Liver (tissue), 9 donors: ENCODE results near the gene ILDR2. TPM values are rescaled to one million over a fixed set of nuclear protein-coding genes. Genes with fewer than 3 reads are reported as not detected.

ENCODE experiments used
- DNase-seq: peaks from one replicate; pipeline ENCODE4 v3.0.0-alpha.2; 2017; ENCODE audit warnings: low spot score
- H3K27ac ChIP-seq, 2 donors: one replicate each; pipeline ENCODE4 v1.7.0; 2013; ENCODE audit warnings: inconsistent platforms in 2 of 2, low read length in 2 of 2, control low read depth in 1 of 2, low read depth in 1 of 2, mild to moderate bottlenecking in 1 of 2
- H3K27me3 ChIP-seq, 4 donors: one replicate each; pipeline versions ENCODE4 v1.6.1 to v1.7.0; 2013; ENCODE audit warnings: low read length in 3 of 4, inconsistent platforms in 1 of 4, mild to moderate bottlenecking in 1 of 4, moderate library complexity in 1 of 4; ENCODE audit not compliant: control insufficient read depth in 4 of 4, insufficient read depth in 4 of 4
- H3K36me3 ChIP-seq, 4 donors: one replicate each; pipeline versions ENCODE4 v1.6.1 to v1.7.0; 2013; ENCODE audit warnings: low read length in 3 of 4, mild to moderate bottlenecking in 3 of 4, low read depth in 1 of 4, moderate library complexity in 1 of 4; ENCODE audit not compliant: control insufficient read depth in 4 of 4, insufficient read depth in 3 of 4
- H3K4me1 ChIP-seq, 4 donors: one replicate each; pipeline versions ENCODE4 v1.6.1 to v1.7.0; 2013; ENCODE audit warnings: low read length in 3 of 4, mild to moderate bottlenecking in 3 of 4, moderate library complexity in 1 of 4; ENCODE audit not compliant: control insufficient read depth in 4 of 4, insufficient read depth in 4 of 4
- H3K4me3 ChIP-seq, 3 donors: one replicate each; pipeline versions ENCODE4 v1.6.1 to v1.7.0; 2013; ENCODE audit warnings: low read length in 3 of 3, control low read depth in 1 of 3, low read depth in 1 of 3, mild to moderate bottlenecking in 1 of 3
- H3K9ac ChIP-seq, 2 donors: one replicate each; pipeline ENCODE4 v1.7.0; 2013; ENCODE audit warnings: low read length in 2 of 2, mild to moderate bottlenecking in 2 of 2, moderate library complexity in 2 of 2, control low read depth in 1 of 2, low read depth in 1 of 2
- H3K9me3 ChIP-seq, 4 donors: one replicate each; pipeline versions ENCODE4 v1.6.1 to v1.7.0; 2013; ENCODE audit warnings: low read length in 3 of 4; ENCODE audit not compliant: control insufficient read depth in 4 of 4
- ATF3 ChIP-seq: IDR thresholded peaks from 2 replicates; pipeline ENCODE4 v1.6.1; 2016; ENCODE audit warnings: antibody characterized with exemption
- EGR1 ChIP-seq, 2 donors: IDR thresholded peaks; 2 replicates each; pipeline ENCODE4 v1.6.1; 2016 to 2018; ENCODE audit warnings: antibody characterized with exemption in 2 of 2, low read depth in 2 of 2
- GABPA ChIP-seq, 2 donors: IDR thresholded peaks in 1 of 2; conservative IDR thresholded peaks in 1 of 2; 2 replicates each; pipeline ENCODE4 v1.6.1; 2016; ENCODE audit warnings: antibody characterized with exemption in 2 of 2, mild to moderate bottlenecking in 1 of 2, moderate library complexity in 1 of 2
- HNF4A ChIP-seq, 2 donors: conservative IDR thresholded peaks; 2 replicates each; pipeline ENCODE4 v1.6.1; 2016; ENCODE audit warnings: antibody characterized with exemption in 2 of 2, mild to moderate bottlenecking in 2 of 2
- HNF4G ChIP-seq: IDR thresholded peaks from 2 replicates; pipeline ENCODE4 v1.6.1; 2016; ENCODE audit warnings: antibody characterized with exemption
- JUND ChIP-seq, 2 donors: IDR thresholded peaks; 2 replicates each; pipeline ENCODE4 v1.6.1; 2016; ENCODE audit warnings: antibody characterized with exemption in 2 of 2
- NR2F2 ChIP-seq: IDR thresholded peaks from 2 replicates; pipeline ENCODE4 v1.6.1; 2016; ENCODE audit warnings: antibody characterized with exemption
- RAD21 ChIP-seq, 2 donors: IDR thresholded peaks; 2 replicates each; pipeline ENCODE4 v1.6.1; 2016; ENCODE audit warnings: antibody characterized with exemption in 2 of 2, mild to moderate bottlenecking in 2 of 2
- RXRA ChIP-seq, 2 donors: IDR thresholded peaks; 2 replicates each; pipeline ENCODE4 v1.6.1; 2017 to 2018; ENCODE audit warnings: antibody characterized with exemption in 2 of 2, mild to moderate bottlenecking in 1 of 2
- SP1 ChIP-seq: IDR thresholded peaks from 2 replicates; pipeline ENCODE4 v1.6.1; 2018; ENCODE audit warnings: antibody characterized with exemption, mild to moderate bottlenecking
- TAF1 ChIP-seq: conservative IDR thresholded peaks from 2 replicates; pipeline ENCODE4 v1.6.1; 2016; ENCODE audit warnings: antibody characterized with exemption, mild to moderate bottlenecking
- YY1 ChIP-seq: IDR thresholded peaks from 2 replicates; pipeline ENCODE4 v1.6.1; 2016; ENCODE audit warnings: antibody characterized with exemption, mild to moderate bottlenecking
- WGBS: extraction: QIAGEN DNeasy Blood & Tissue Kit; methylation state at CpG from one replicate; pipeline ENCODE4 v1.1.7; 2013; 5-methylcytosine and 5-hydroxymethylcytosine counted together
- polyA plus RNA-seq, 2 donors: library from polyadenylated mRNA; stranded (reverse) in 1 of 2; unstranded in 1 of 2; fragments of 200-250 nt in 1 of 2; fragments of >200 nt in 1 of 2; fragmentation: Nextera tagmentation in 1 of 2; extraction: Ambion mirVana in 1 of 2; gene quantifications; one replicate each; pipeline versions ENCODE4 v1.2.1 to v1.2.3, GENCODE V29; 2013 to 2015
- total RNA-seq, 2 donors: library from RNA; depleted of rRNA; stranded (reverse); fragments of >200 nt; gene quantifications; one replicate each; pipeline ENCODE4 v1.2.3, GENCODE V29; 2014
- TF ChIP-seq, protein P1 (sequence below): fragments of 150-350 bp; IDR thresholded peaks from 2 replicates; pipeline ENCODE4 v1.5.1; 2017; ENCODE audit warnings: improper control_type of control experiment, low read depth, low read length; ENCODE audit not compliant: missing input control
- TF ChIP-seq, protein P2 (sequence below): IDR thresholded peaks from 2 replicates; pipeline ENCODE4 v1.6.1; 2016; ENCODE audit warnings: antibody characterized with exemption
- TF ChIP-seq, protein P3 (sequence below): IDR thresholded peaks from 2 replicates; pipeline ENCODE4 v1.6.1; 2016; ENCODE audit warnings: antibody characterized with exemption, mild to moderate bottlenecking
- TF ChIP-seq, protein P4 (sequence below): IDR thresholded peaks from 2 replicates; pipeline ENCODE4 v1.6.1; 2016; ENCODE audit warnings: antibody characterized with exemption
- donor health status: healthy.
- donor health status: healthy.
- donor health status: healthy.
- donor health status: healthy.
- donor health status: healthy.

Gene ILDR2
- total and polyA plus RNA-seq, 4 donors: 0.09 to 7.4 (median 0.44) TPM

- TF ChIP-seq, protein P1, sequence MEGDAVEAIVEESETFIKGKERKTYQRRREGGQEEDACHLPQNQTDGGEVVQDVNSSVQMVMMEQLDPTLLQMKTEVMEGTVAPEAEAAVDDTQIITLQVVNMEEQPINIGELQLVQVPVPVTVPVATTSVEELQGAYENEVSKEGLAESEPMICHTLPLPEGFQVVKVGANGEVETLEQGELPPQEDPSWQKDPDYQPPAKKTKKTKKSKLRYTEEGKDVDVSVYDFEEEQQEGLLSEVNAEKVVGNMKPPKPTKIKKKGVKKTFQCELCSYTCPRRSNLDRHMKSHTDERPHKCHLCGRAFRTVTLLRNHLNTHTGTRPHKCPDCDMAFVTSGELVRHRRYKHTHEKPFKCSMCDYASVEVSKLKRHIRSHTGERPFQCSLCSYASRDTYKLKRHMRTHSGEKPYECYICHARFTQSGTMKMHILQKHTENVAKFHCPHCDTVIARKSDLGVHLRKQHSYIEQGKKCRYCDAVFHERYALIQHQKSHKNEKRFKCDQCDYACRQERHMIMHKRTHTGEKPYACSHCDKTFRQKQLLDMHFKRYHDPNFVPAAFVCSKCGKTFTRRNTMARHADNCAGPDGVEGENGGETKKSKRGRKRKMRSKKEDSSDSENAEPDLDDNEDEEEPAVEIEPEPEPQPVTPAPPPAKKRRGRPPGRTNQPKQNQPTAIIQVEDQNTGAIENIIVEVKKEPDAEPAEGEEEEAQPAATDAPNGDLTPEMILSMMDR: no peak
- TF ChIP-seq RAD21 (IDR thresholded peaks at IDR 0.05) (no peak), NR2F2 (no peak), JUND (IDR thresholded peaks at IDR 0.05) (no peak), TAF1 (no peak), GABPA (IDR thresholded peaks at IDR 0.05 in 1 of 2, conservative IDR thresholded peaks at IDR 0.05 in 1 of 2) (no peak), YY1 (no peak), HNF4A (conservative IDR thresholded peaks at IDR 0.05) (no peak)
- TF ChIP-seq, protein P2, sequence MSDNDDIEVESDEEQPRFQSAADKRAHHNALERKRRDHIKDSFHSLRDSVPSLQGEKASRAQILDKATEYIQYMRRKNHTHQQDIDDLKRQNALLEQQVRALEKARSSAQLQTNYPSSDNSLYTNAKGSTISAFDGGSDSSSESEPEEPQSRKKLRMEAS: no peak
Measured at GRCh38 chr1:166902279-166902678, 73.1 kb downstream of the ILDR2 start (continued).

GRCh38 chr1:166900987-166901386, 74.4 kb downstream of the ILDR2 start:
- WGBS: 43% methylated on average over 4 of the region's 4 CpGs
- DNase-seq: no peak
- no peak overlapping the region for H3K4me3 ChIP-seq
- H3K4me1 ChIP-seq: no peaks in the 10 kb centered on the region
- no peaks in the 10 kb centered on the region for H3K36me3 ChIP-seq
- no peak overlapping the region for H3K9ac ChIP-seq
- H3K27ac ChIP-seq: no peak overlapping the region
- no peak for TF ChIP-seq RAD21 (IDR thresholded peaks at IDR 0.05)
- TF ChIP-seq, protein P2: no peak
- TF ChIP-seq SP1: no peak
- no peak for TF ChIP-seq JUND (IDR thresholded peaks at IDR 0.05)
- TF ChIP-seq, protein P3, sequence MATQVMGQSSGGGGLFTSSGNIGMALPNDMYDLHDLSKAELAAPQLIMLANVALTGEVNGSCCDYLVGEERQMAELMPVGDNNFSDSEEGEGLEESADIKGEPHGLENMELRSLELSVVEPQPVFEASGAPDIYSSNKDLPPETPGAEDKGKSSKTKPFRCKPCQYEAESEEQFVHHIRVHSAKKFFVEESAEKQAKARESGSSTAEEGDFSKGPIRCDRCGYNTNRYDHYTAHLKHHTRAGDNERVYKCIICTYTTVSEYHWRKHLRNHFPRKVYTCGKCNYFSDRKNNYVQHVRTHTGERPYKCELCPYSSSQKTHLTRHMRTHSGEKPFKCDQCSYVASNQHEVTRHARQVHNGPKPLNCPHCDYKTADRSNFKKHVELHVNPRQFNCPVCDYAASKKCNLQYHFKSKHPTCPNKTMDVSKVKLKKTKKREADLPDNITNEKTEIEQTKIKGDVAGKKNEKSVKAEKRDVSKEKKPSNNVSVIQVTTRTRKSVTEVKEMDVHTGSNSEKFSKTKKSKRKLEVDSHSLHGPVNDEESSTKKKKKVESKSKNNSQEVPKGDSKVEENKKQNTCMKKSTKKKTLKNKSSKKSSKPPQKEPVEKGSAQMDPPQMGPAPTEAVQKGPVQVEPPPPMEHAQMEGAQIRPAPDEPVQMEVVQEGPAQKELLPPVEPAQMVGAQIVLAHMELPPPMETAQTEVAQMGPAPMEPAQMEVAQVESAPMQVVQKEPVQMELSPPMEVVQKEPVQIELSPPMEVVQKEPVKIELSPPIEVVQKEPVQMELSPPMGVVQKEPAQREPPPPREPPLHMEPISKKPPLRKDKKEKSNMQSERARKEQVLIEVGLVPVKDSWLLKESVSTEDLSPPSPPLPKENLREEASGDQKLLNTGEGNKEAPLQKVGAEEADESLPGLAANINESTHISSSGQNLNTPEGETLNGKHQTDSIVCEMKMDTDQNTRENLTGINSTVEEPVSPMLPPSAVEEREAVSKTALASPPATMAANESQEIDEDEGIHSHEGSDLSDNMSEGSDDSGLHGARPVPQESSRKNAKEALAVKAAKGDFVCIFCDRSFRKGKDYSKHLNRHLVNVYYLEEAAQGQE: no peak
- no peak for TF ChIP-seq TAF1
- no peak for TF ChIP-seq YY1
- TF ChIP-seq RXRA (IDR thresholded peaks at IDR 0.05): no peak
- no peak for TF ChIP-seq NR2F2
- TF ChIP-seq, protein P4, sequence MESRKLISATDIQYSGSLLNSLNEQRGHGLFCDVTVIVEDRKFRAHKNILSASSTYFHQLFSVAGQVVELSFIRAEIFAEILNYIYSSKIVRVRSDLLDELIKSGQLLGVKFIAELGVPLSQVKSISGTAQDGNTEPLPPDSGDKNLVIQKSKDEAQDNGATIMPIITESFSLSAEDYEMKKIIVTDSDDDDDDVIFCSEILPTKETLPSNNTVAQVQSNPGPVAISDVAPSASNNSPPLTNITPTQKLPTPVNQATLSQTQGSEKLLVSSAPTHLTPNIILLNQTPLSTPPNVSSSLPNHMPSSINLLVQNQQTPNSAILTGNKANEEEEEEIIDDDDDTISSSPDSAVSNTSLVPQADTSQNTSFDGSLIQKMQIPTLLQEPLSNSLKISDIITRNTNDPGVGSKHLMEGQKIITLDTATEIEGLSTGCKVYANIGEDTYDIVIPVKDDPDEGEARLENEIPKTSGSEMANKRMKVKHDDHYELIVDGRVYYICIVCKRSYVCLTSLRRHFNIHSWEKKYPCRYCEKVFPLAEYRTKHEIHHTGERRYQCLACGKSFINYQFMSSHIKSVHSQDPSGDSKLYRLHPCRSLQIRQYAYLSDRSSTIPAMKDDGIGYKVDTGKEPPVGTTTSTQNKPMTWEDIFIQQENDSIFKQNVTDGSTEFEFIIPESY: no peak
- no peak for TF ChIP-seq EGR1 (IDR thresholded peaks at IDR 0.05; ENCODE audit: low read depth in 2 of 2)
- TF ChIP-seq ATF3: no peak
- TF ChIP-seq, protein P1: no peak
- TF ChIP-seq HNF4G: no peak
- peaks cover 0 to 4% (median 1%) of the 10 kb centered on the region in 4 donors for H3K9me3 ChIP-seq
- peaks cover 0 to under 1% (median 0%) of the 10 kb centered on the region in 4 donors for H3K27me3 ChIP-seq
